ENCODE measurements around the gene OTUD1. TPM values are rescaled to one million over a fixed set of nuclear protein-coding genes. Genes with fewer than 3 reads are reported as not detected.

OTUD1 gene
- total RNA-seq, 1 donor from 2014 or later = 9.5 TPM

GRCh38 chr10:23419655-23420329, 19.1 kb upstream of the OTUD1 start:
- intact Hi-C loops (cut with micrococcal nuclease) = no loop called here

- intact Hi-C loops (cut with micrococcal nuclease) = no loop called here
Measured at GRCh38 chr10:23421397-23421796, 17.5 kb upstream of the OTUD1 start.

- intact Hi-C loops (cut with micrococcal nuclease) = no loop called here
Measured at GRCh38 chr10:23422003-23422411, 16.9 kb upstream of the OTUD1 start.

- intact Hi-C loops (cut with micrococcal nuclease) = no loop called here
Measured at GRCh38 chr10:23432166-23432565, 6.7 kb upstream of the OTUD1 start.

- intact Hi-C loops (cut with micrococcal nuclease) = no loop called here
Measured at GRCh38 chr10:23432639-23433038, 6.2 kb upstream of the OTUD1 start.

- intact Hi-C loops (cut with micrococcal nuclease) = no loop called here
Measured at GRCh38 chr10:23433701-23434100, 5.2 kb upstream of the OTUD1 start.

GRCh38 chr10:23435378-23435777, 3.5 kb upstream of the OTUD1 start:
- intact Hi-C loops (cut with micrococcal nuclease) = loop anchor here (5.0 kb wide), 3 partner anchors 93 to 1582 kb away; partner anchors contain the start of genes ARHGAP21, C10orf67, ENKUR and THNSL1

- intact Hi-C loops (cut with micrococcal nuclease) = loop anchor here (5.0 kb wide), 3 partner anchors 95 to 1580 kb away; partner anchors contain the start of genes ARHGAP21, C10orf67, ENKUR and THNSL1
Measured at GRCh38 chr10:23436983-23437382, 1.9 kb upstream of the OTUD1 start.

GRCh38 chr10:23437963-23438546, 820 bp upstream of the OTUD1 start:
- intact Hi-C loops (cut with micrococcal nuclease) = loop anchor here (2.0 to 5.0 kb wide), 5 partner anchors 96 to 1579 kb away; partner anchors contain the start of genes ARHGAP21, C10orf67, DNAJC1 and ENKUR

GRCh38 chr10:23439452-23439960, 631 bp downstream of the OTUD1 start:
- intact Hi-C loops (cut with micrococcal nuclease) = loop anchor here (1.0 to 5.0 kb wide), 7 partner anchors 71 to 1578 kb away; partner anchors contain the start of genes ARHGAP21, C10orf67, DNAJC1 and ENKUR

- intact Hi-C loops (cut with micrococcal nuclease) = loop anchor here (1.0 to 10.0 kb wide), 9 partner anchors 8 to 1577 kb away; partner anchors contain the start of genes ARHGAP21, C10orf67, DNAJC1 and ENKUR
Measured at GRCh38 chr10:23439961-23440889, 1.4 kb downstream of the OTUD1 start.

- intact Hi-C loops (cut with micrococcal nuclease) = loop anchor here (10.0 kb wide), 1 partner anchor 74 kb away; no protein-coding TSS in a partner anchor
Measured at GRCh38 chr10:23441251-23441650, 2.4 kb downstream of the OTUD1 start.

GRCh38 chr10:23442936-23443335, 4.1 kb downstream of the OTUD1 start:
- intact Hi-C loops (cut with micrococcal nuclease) = loop anchor here (10.0 kb wide), 1 partner anchor 72 kb away; no protein-coding TSS in a partner anchor

- intact Hi-C loops (cut with micrococcal nuclease) = loop anchor here (10.0 kb wide), 1 partner anchor 69 kb away; no protein-coding TSS in a partner anchor
Measured at GRCh38 chr10:23445591-23445990, 6.7 kb downstream of the OTUD1 start.

GRCh38 chr10:23448323-23448722, 9.4 kb downstream of the OTUD1 start:
- intact Hi-C loops (cut with micrococcal nuclease) = loop anchor here (1.0 to 10.0 kb wide), 2 partner anchors 8 to 66 kb away; no protein-coding TSS in a partner anchor

- intact Hi-C loops (cut with micrococcal nuclease) = loop anchor here (1.0 to 10.0 kb wide), 2 partner anchors 9 to 66 kb away; no protein-coding TSS in a partner anchor
Measured at GRCh38 chr10:23448802-23449570, 10.1 kb downstream of the OTUD1 start.

GRCh38 chr10:23452033-23452655, 13.3 kb downstream of the OTUD1 start:
- intact Hi-C loops (cut with micrococcal nuclease) = no loop called here

GRCh38 chr10:23453465-23453864, 14.6 kb downstream of the OTUD1 start:
- intact Hi-C loops (cut with micrococcal nuclease) = no loop called here

- intact Hi-C loops (cut with micrococcal nuclease) = no loop called here
Measured at GRCh38 chr10:23457632-23458417, 18.9 kb downstream of the OTUD1 start.

Data from T-helper 2 cell treated with Interferon-gamma antibody and Interleukin-4, amounts not matched to agents 100 ng/mL and 5 ng/mL, for 36 hours (primary cell).